Stromal cell of bone marrow (primary cell): Measurements from ENCODE around the gene NXPE1.
"Not testable (repeated sequence)": the region's sequence is repeated elsewhere in the genome, so short reads cannot be mapped to it uniquely, and the experiment has no call there.

Source experiments
- DNase-seq: peaks from one replicate; pipeline ENCODE4 v3.0.0-alpha.2; 2012; ENCODE audit warnings: low read depth

The NXPE1 gene

DNA sequence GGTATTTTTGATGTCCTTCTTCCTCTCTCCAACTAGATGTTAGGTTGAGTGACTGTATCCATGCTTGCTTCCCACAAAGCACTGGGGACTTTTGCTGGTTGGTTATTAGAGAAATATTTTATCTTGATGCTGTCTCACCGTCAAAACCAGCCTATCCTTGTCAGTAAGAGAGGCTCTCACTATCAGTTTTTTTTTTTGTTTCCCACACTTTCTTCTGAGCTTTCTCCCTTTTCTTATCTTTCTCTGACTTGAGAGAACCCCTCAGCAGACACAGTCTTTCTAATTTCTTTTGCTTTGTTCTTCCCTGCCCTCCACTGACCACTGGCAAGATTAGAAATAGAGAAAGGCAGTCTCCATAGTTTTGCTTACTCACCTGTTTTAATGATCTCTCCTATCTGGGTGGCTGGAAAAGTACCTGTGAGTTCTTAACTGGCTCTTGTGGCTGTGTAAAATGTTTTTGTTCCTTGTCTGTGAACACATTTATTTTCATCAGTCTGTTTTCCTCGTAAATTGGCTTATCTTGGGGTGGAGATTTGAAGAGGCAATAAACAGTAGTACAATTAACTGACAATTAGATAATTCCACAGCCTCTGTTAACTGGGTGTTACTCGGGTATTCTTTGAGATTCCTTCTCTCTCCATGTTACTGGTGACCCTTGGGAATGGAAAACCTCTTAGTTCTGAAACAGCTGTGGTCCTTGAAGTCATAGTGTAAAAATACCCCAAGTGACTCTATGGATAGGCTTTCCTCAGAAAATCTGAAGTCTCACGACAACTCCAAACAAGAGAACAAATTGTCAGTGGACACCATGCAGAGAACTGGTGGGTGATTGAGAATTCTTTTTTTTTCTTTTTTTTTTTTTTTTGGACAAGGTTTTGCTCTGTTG is at the start of gene NXPE1:
NXPE1 (minus strand) TSS at position 457 of the 886 bp plus-strand sequence. CDS start 8,680 bp downstream, outside the sequence.
- DNase-seq: no peak

DNA sequence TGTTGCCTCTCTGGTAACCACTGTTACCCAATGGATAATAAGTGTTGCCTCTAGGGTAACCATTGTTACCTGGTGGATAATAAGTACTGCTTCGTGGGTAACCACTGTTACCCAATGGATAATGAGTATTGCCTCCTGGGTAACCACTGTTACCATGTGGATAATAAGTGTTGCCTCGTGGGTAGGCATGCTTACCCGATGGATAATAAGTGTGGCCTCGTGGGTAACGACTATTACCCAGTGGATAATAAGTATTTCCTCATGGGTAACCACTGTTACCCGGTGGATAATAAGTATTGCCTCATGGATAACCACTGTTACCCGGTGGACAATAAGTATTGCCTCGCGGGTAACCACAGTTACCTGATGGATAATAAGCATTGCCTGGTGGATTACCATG is 49.7 kb upstream of the NXPE1 start:
- no peak for DNase-seq

DNA sequence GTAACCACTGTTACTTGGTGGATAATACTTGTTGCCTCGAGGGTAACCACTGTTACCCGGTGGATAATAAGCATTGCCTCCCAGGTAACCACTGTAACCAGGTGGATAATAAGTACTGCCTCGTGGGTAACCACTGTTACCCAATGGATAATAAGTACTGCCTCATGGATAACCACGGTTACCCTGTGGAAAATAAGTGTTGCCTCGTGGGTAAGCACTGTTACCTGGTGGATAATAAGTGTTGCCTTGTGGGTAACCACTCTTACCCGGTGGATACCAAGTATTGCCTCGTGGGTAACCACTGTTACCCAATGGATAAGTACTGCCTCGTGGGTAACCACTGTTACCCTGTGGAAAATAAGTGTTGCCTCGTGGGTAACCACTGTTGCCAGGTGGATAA is 48.9 kb upstream of the NXPE1 start:
- DNase-seq: not testable (repeated sequence)

DNA sequence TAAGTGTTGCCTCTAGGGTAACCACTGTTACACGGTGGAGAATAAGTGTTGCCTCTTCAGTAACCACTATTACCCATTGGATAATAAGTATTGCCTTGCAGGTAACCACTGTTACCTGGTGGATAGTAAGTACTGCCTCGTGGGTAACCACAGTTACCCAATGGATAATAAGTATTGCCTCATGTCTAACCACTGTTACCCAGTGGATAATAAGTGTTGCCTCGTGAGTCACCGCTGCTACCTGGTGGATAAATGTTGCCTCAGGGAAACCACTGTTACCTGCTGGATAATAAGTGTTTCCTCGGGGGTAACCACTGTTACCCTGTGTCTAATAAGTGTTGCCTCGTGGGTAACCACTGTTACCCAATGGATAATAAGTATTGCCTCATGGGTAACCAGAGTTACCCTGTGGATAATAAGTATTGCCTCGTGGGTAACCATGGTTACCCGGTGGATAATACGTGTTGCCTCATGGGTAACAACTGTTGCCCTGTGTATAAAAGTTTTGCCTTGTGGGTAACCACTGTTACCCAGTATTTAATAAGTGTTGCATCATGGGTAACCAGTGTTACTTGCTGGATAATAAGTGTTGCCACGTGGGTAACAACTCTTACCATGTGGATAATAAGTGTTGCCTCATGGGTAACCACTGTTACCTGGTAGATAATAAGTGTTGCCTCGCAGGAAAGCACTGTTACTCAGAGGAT is 48.2 kb upstream of the NXPE1 start:
- no peak for DNase-seq

DNA sequence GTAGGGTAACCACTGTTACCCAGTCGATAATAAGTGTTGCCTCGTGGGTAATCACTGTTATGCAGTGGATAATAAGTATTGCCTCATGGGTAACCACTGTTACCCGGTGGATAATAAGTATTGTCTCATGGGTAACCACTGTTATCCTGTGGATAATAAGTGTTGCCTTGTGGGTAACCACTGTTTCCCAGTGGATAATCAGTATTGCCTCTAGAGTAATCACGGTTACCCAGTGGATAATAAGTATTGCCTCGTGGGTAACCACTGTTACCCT is 47.1 kb upstream of the NXPE1 start:
- not testable (repeated sequence) for DNase-seq

DNA sequence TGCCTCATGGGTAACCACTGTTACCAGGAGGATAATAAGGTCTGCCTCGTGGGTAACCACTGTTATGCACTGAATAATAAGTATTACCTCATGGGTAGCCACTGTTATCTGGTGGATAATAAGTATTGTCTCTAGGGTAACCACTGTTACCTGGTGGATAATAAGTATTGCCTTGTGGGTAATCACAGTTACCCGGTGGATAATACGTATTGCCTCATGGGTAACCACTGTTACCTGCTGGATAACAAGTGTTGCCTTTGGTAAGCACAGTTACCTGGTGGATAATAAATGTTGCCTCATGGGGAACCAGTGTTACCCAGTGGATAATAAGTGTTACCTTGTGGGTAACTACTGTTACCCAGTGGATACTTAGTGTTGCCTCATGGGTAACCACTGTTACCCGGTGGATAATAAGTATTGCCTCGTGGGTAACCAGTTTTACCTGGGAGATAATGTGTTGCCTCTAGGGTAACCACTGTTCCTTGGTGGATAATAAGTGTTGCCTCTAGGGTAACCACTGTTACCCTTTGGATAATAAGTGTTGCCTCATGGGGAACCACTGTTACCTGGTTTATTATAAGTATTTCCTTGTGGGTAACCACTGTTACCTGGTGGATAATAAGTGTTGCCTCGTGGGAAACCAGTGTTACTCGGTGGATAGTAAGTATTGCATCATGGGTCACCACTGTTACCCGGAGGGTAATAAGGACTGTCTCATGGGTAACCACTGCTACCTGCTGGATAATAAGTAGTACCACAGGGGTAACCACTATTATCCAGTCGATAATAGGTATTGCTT is 46.5 kb upstream of the NXPE1 start:
- DNase-seq: no peak

DNA sequence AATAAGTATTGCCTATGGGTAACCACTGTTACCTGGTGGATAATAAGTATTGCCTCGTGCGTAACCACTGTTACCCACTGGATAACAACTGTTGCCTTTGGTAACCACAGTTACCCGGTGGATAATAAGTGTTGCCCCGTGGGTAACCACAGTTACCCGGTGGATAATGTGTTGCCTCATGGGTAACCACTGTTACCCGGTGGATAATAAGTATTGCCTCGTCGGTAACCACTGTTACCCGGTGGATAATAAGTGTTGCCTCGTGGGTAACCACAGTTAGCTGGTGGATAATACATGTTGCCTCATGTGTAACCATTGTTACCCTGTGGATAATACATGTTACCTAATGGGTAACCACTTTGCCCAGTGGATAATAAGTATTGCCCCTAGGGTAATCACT is 45.7 kb upstream of the NXPE1 start:
- no peak for DNase-seq

DNA sequence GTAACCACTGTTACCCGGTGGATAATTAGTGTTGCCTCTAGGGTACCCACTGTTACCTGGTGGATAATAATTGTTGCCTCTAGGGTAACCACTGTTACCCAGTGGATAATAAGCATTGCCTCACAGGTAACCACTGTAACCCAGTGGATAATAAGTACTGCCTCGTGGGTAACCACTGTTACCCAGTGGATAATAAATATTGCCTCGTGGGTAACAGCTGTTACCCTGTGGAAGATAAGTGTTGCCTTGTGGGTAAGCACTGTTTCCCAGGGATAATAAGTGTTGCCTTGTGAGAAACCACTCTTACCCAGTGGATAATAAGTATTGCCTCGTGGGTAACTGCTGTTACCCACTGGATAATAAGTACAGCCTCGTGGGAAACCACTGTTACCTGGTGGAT is 45.2 kb upstream of the NXPE1 start:
- no peak for DNase-seq

DNA sequence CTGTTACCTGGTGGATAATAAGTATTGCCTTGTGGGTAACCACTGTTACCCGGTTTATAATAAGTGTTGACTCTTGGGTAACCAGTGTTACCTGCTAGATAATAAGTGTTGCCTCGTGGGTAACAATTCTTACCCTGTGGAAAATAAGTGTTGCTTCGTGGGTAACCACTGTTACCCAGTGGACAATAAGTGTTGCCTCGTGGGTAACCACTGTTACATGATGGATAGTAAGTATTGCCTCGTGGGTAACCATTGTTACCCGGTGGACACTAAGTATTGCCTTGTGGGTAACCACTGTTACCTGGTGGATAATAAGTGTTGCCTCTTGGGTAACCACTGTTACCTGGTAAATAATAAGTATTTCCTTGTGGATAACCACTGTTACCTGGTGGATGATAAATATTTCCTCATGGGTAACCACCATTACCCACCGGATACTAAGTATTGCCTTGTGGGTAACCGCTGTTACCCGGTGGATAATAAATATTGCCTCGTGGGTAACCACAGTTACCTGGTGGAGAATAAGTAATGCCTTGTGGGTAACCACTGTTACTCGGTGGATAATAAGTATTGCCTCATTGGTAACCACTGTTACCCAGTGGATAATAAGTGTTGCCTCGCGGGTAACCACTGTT is 44.6 kb upstream of the NXPE1 start:
- DNase-seq: no peak

DNA sequence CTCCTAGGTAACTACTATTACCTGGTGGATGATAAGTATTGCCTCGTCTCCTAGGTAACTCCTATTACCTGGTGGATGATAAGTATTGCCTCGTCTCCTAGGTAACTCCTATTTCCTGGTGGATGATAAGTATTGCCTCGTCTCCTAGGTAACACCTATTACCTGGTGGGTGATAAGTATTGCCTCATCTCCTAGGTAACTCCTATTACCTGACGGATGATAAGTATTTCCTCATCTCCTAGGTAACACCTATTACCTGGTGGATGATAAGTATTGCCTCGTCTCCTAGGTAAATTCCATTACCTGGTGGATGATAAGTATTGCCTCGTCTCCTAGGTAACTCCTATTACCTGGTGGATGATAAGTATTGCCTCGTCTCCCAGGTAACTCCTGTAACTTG is 43.5 kb upstream of the NXPE1 start:
- DNase-seq: not testable (repeated sequence)

DNA sequence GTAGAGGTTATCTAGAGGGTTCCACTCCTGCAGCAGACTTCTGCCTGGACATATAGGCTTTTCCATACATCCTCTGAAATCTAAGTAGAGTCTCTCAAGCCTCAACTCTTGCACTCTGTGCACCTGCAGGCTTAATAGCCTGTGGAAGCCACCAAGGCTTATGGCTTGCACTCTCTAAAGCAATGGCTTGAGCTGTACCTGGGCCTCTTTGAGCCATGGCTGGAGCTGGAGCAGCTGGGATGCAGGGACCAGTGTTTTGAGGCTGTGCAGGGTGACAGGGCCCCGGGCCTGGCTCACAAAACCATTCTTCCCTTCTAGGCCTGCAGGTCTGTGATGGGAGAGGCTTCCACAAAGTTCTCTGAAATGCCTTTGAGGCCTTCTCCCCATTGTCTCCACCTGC is 38.8 kb upstream of the NXPE1 start:
- DNase-seq: no peak

DNA sequence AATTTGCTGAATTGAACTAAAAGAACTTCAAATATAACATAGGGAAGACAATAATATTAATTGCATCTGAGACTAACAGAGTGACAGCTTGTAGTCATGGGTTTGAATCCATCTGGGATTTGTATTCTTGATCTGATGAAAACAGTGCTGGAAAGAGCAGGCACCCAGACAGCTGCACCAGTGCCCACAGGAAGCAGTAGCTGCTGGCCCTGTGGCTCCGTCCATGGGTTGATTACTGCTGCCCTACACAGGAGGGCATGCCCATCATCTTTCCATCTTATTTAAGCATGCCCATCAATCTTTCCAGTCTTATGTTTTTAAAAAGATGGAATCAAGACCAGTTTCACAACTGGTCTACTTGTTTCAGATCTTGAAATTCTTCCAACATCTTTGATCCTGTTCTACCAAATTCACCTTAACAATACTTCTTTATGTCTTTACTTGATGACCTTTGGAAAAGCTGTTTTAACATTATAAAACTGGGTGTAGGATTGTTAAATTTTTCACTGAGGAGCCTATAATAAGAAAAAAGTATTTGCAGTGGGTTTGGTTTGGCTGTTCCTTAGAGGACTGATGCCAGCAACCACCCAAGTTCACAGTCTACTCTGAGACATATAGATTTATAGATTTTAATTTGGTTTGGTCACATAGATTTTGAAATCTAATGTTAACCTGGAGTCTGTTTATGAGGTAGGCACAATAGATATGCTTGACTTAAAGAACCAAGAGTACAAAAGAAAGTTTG is 36.7 kb upstream of the NXPE1 start:
- DNase-seq: no peak

DNA sequence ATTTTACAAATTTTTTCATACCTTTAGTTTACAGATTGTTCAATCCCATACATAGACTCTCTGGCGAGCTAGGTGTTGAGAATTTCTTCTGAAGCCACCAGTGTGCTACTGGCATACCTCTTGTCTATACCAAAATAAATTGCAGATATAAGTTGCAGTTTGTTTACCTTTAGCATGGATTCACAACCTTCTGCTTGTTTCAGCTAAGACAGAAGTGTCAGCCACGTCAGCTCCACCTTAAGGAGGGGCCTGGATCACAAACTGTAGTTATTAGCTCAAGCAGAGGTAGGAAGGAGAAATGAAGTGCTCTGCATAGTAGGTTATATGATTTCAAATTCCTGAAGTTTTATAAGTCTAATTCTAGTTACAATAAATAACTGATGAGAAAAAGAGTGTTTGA is 35.9 kb upstream of the NXPE1 start, which contains the start of gene NXPE4:
NXPE4 (minus strand) TSS at position 216 of the 400 bp plus-strand sequence. CDS start 1,027 bp downstream, outside the sequence.
- DNase-seq: no peak

DNA sequence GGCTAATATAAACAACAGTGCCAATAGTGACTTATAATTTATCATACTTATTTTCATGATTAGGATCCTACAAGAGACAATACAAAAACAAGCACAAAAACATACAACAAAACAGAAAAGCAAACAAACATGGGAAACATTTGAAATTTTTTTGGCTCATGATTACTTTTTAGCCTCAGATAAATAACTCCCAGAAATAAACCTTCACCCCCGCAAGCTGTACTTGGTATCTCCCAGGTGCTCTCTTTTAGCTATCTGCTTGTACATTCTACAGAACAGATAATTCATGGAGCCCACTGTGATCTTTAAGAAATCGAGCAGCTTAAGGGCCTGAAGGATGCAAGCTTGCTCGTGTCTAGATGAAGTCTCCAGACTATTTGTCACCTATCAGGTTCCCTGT is 35.0 kb upstream of the NXPE1 start:
- DNase-seq: no peak

DNA sequence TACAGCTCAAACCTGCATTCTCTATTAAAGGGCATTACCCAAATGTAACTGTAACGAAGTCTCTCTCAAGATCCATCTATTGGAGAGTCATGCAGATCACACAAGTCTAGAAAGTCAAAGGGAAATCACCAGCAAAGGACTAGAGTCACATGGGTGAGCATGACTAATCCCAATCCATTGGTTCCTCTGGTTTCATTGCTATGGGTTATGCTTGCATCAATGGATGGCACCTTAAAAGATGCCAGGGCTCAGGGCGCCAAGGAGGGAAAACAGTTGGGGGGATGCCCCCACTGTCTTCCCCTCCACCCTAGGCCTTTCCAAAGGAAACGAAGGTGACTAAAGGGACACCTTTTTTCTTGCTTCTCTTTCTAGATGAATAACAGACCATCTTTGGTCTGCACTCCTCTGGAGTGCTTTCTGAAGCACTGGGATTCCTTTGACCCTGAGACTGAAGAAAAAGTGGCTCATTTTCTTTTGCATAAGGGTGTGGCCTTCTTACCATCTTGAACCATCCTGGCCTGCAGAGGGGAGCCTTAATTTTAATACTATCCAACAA is 27.8 kb upstream of the NXPE1 start:
- DNase-seq: no peak

DNA sequence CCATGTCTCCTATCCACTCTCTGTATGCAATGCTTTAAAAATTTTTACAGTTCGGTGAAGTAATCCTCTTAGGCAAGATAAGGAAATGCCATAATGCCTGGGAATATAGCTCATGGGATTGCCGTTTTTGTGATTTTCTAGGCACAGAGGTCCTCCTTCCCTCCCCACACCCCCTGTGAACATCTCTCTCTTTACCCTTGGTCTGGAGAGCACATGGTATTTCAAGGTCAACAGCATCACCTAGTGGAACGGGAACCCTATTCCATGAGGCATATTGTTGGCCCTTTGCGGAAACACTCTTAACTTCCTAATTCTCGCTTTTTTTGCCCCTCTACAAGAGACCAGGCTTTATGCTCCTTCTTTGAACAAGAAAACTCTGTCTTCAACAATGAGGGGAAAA is 27.1 kb upstream of the NXPE1 start:
- no peak for DNase-seq

DNA sequence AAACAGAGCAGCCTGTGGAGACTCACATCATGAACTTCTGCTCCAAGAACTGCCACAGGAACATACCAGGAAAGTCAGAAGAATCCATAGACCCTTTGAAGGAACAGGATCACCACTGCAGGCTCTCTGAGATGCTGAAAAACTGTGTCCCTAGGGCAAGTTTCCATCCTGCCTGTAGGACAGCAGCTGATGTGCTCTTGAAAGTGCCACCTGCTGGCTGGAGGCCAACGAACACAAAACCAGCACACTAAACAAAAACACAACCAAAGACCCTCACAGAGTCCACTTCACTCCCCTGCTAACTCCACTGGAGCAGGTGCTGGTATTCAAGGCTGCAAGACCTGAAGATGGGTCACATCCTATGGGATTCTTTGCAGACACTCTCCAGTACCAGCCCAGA is 12.0 kb upstream of the NXPE1 start:
- DNase-seq: no peak

DNA sequence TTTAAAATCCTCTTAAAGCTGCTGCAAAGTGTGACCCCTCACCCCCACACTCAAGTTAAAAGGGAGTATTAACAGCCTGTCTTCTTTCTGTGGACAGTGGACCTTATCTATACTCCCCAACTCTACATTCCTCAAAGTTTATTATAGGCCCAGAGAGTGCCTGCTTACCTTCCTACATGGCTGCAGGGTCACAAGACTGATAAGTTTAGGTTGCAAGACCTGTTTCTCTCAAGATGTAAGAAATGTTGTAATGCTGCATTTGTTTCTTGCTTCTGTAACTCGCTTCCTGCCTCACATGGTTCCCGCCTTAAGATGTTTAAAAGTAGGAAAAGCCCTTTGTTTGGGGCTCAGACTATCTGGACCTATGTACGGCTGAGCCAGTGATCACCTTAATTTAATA is 10.1 kb upstream of the NXPE1 start:
- no peak for DNase-seq

DNA sequence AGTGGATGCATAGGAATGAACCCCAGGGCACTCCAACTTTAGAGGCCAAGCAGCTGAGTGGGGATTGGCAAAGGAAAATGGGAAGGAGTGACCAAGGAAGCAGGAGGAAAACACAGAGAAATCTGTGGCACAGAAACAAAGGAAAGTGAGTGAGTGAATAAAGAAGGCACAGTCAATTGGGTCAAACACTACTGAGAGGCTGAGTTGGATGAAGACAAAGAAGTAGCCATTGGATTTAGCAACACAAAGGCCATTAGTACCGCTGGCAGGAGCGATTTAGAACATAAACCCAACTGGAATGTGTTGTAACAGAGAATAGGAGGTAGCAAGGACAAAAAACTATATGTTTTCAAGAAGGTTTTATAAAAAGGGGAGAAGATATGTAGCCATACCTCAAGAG is 6.6 kb upstream of the NXPE1 start:
- no peak for DNase-seq

DNA sequence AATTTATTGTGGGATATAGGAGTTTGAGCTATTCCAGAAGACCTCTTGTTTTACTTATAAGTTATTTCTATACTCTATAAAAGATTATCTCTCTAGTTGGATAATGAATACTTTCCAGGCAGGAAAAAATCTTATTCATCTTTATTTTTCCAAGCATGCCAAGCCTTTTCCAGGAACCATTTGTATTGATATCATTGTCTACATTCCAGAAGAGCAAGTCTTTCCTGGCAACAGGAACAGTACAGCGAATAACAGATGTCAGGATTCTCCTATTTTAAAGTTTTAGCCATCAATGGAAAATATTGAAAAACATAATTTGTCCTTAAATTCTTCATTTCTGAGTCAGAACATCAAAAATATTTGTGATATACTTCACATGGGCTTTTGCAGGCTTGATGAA is 5.2 kb upstream of the NXPE1 start:
- DNase-seq: no peak

DNA sequence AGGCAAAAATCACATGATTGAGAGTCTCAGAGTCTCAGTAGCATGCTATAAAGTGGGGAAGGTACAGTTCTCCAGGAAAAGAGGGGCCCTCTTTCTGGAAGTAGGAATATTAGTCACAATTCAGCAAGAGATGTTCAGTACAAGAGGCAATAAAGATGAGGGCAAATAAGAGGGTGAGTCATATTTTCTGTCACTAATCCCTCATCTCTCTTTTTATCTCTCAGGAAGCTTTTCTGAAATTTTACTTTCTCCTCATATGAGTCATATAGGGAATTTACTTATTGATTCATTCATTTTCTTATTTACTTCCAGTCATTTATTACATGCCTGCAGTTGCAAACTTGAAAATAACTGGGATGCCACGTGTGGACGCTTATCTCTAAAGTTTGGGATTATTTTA is 3.4 kb upstream of the NXPE1 start:
- DNase-seq: peak; percentile 35
